GM12865 (cell line): ENCODE results near the gene NHEJ1.

Experiments used
- DNase-seq: peaks from one replicate; pipeline ENCODE4 v3.0.0; 2010; ENCODE audit warnings: low read depth
- H3K4me3 ChIP-seq: 2 replicates; pipeline ENCODE4 v1.5.1; 2011; ENCODE audit warnings: mild to moderate bottlenecking, low read depth, low read length, control low read depth
- TF ChIP-seq, protein P1 (sequence below): IDR thresholded peaks from 2 replicates; pipeline ENCODE4 v1.5.1; 2011; ENCODE audit warnings: low read length, control low read depth, low read depth, inconsistent platforms; ENCODE audit not compliant: insufficient read depth; ENCODE audit errors: missing control alignments

The NHEJ1 gene

GRCh38 chr2:219037783-219038499, 122.7 kb downstream of the NHEJ1 start:
- DNase-seq: no peak
- H3K4me3 ChIP-seq: no peak overlapping the region
- TF ChIP-seq, protein P1, sequence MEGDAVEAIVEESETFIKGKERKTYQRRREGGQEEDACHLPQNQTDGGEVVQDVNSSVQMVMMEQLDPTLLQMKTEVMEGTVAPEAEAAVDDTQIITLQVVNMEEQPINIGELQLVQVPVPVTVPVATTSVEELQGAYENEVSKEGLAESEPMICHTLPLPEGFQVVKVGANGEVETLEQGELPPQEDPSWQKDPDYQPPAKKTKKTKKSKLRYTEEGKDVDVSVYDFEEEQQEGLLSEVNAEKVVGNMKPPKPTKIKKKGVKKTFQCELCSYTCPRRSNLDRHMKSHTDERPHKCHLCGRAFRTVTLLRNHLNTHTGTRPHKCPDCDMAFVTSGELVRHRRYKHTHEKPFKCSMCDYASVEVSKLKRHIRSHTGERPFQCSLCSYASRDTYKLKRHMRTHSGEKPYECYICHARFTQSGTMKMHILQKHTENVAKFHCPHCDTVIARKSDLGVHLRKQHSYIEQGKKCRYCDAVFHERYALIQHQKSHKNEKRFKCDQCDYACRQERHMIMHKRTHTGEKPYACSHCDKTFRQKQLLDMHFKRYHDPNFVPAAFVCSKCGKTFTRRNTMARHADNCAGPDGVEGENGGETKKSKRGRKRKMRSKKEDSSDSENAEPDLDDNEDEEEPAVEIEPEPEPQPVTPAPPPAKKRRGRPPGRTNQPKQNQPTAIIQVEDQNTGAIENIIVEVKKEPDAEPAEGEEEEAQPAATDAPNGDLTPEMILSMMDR: no peak

DNA sequence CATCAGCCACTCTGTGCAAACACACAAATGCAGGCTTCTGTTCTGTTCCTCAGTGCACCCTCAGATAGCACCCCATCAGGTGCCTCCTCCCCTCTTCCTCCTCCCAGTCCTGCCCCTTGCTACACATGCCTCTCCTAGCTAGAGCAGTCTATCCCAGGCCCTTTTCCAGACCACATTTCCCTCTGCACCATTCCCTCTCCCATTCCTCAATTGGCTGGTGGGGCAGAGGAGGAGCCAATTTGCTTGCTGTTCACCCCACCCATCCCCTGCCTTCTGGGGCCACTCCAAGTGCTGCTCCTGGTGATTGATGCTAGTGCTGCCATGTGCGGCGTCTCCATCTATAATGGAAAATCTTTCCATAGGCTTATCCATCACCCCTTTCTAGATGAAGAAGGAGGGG, 124.7 kb downstream of the NHEJ1 start:
- DNase-seq: no peak
- TF ChIP-seq, protein P1: no peak
- no peak overlapping the region for H3K4me3 ChIP-seq

GRCh38 chr2:219034823-219035222, 125.8 kb downstream of the NHEJ1 start:
- no peak overlapping the region for H3K4me3 ChIP-seq
- TF ChIP-seq, protein P1: no peak
- no peak for DNase-seq

DNA sequence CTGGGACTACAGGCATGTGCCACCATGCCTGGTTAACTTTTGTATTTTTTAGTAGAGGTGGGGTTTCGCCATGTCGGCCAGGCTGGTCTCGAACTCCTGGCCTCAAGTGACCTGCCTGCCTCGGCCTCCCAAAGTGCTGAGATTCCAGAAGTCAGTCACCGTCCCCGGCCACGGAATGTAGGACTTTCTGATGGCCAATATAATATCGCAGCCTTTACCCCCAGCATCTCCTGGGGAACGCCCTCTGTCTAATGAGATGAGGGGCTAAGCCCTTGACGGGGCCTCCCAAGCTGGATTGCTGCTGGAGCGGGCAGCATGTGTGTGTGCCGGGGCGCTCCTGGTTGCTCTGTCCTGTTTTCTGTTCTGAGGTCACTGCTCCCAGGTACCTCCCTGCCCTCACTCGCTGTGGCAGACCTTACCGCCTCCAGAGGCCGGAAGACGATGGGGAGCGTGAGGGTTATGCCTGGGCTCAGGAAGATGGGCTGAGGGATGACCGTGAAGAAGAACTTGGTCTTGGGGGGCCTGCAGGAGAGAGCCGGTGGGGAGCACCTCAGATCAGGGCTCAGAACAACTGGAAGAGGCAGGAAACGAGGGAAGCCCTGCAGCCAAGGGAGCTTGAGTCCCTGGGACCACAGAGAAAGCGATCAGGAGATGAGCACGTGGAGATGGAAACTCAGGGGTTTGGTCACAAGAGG, 128.4 kb downstream of the NHEJ1 start:
- H3K4me3 ChIP-seq: no peak overlapping the region
- no peak for DNase-seq
- TF ChIP-seq, protein P1: no peak

GRCh38 chr2:219031005-219031738, 129.4 kb downstream of the NHEJ1 start:
- TF ChIP-seq, protein P1: no peak
- H3K4me3 ChIP-seq: no peak overlapping the region
- no peak for DNase-seq

DNA sequence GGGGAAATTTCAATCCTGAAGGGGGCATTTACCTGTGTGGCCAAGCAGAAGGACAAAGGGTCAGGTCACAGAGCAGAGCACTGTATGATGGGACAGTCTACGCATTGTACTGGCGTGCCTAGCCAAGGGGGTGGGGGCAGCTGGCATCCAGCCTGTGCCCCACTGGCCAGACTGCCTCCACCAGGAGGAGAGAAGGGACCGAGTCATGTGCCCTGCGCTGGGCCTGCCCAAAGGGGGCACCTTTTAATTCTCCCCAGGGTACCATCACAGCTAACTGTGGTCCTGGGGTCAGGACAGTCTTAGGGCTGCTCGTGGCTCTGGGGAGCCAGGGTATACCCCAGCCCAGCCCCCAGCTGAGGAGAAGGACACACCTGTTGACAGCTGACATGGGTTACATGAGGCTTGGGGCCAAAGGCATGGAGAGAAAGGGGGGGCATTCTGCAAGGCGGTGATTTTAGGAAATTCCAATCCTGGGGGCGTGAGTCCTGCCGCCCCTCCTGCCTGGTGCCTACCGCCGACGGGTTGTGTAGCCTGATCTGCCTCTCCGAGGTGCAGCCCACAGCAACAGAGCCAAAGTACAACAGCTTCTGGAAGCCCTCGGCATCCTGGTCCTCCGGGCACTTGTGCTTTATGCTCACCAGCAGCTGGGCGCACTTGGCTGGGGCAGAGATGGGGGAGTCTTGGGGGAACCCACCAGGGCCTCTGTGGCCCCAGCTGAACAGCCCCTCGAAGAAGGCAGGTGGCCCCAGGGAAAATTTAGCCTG, 130.3 kb downstream of the NHEJ1 start:
- H3K4me3 ChIP-seq: no peak overlapping the region
- TF ChIP-seq, protein P1: no peak
- DNase-seq: no peak
